Left hindlimb (tissue), 1 donor: ENCODE data around the gene PPP1R14C.

ENCODE experiments used
- DNase-seq: peaks from one replicate; pipeline ENCODE4 v3.0.0-alpha.2; 2018

PPP1R14C gene

GRCh38 chr6:150253489-150253888, 110.6 kb downstream of the PPP1R14C start:
- DNase-seq, result no peak

- no peak for DNase-seq
Measured at GRCh38 chr6:150254770-150255169, 111.9 kb downstream of the PPP1R14C start.

GRCh38 chr6:150255840-150256239, 113.0 kb downstream of the PPP1R14C start:
- DNase-seq, result no peak

DNA sequence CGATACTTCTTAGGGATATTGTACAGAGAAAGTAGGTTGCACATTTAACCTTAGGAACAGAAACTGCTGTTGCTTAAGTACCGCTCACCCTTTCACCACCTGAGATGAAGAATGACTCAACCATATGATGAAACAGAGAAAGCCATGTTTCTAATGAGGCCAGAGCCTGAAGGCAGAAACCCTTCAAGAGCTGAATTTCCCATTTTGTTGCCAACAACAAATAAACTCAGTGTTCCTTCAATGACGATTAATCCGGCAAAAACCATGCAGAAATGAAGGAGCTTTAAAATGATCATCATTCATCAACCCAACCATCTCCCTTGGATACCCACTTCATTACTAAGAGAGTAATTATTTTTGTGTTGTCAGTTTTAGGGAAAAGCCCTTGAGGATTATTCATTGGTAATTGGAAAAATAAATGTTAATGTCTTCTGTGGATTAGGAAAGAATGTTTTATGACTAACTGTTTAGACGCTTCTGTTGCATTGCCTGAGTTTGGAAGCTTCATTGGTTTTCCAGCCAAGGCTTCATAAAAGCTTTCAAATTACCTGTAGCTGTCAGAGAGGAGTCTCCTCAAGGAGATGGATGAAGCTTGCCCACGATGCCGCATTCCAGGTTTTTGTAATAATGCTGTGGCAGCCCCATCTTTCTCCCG, 113.9 kb downstream of the PPP1R14C start:
- DNase-seq, result no peak

DNA sequence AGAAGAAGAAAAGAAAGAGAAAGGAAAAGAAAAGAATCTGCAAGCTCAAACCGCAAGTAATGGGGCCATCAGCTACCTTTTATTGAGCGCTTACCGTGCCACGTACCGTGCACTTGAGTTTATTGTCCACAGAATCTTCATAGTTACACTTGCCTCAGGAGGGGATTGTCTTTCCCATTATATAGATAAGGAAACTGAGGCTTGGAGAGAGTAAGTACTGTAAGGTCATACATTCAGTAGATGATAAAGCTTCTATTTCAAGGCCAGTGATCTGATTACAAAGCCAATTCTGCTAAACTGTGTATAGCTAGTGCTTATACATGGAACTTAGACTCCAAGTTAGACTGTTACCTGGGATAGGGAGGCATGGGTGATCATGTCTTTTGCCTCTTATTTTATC, 115.5 kb downstream of the PPP1R14C start:
- no peak for DNase-seq

DNA sequence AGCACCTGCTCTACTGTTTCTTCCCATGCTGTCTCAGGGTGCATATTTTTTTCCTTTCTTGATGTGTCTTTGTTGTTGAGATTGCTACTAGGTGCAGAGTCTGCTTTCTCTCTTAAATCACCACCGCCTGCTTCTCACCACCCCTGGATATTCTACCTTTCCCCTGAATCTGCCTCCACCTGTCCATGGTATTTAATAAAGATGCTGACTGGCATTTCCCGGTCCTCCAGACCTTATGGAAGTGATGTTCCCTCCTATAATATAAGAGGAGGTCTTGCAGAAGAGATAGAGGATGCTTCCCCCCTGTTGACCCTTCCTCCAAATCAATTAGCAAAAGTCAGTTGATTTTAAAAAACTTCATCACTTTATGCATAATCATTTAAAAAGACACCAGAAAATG, 118.1 kb downstream of the PPP1R14C start:
- no peak for DNase-seq

GRCh38 chr6:150261997-150262697, 119.3 kb downstream of the PPP1R14C start:
- no peak for DNase-seq

- no peak for DNase-seq
Measured at GRCh38 chr6:150263765-150264404, 121.0 kb downstream of the PPP1R14C start.

- no peak for DNase-seq
Measured at GRCh38 chr6:150266309-150266708, 123.5 kb downstream of the PPP1R14C start.

DNA sequence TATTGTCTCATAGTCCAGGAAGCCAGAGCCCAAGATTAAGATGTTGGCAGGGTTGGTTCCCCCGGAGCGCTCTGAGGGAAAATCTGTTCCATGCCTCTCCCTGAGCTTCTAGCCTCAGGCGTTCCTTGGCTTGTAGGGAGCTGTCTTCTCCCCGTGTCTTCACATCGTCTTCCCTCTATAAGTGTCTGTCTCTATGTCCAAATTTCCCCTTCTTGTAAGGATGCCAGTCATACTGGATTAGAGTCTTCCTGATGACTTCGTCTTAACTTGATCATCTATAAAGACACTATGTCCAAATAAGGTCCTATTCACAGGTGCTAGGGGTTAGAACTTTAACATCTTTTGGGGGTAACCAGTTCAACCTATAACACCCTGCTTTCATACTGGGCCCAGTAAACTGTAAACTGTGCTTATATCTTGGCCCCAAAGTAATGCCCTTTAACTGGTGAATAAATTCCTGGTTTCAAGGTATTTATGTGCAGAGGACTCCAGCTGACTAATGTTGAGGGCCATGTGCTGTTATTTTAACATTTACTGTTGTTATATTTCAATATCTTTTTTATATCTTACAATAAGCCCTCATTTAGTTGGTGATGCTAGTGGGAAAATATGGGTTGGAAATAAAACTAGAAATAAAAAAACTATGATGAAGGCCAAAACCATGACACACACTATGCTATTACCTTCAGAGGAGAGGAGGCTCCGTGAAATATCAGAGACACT, 124.3 kb downstream of the PPP1R14C start:
- DNase-seq, result no peak

DNA sequence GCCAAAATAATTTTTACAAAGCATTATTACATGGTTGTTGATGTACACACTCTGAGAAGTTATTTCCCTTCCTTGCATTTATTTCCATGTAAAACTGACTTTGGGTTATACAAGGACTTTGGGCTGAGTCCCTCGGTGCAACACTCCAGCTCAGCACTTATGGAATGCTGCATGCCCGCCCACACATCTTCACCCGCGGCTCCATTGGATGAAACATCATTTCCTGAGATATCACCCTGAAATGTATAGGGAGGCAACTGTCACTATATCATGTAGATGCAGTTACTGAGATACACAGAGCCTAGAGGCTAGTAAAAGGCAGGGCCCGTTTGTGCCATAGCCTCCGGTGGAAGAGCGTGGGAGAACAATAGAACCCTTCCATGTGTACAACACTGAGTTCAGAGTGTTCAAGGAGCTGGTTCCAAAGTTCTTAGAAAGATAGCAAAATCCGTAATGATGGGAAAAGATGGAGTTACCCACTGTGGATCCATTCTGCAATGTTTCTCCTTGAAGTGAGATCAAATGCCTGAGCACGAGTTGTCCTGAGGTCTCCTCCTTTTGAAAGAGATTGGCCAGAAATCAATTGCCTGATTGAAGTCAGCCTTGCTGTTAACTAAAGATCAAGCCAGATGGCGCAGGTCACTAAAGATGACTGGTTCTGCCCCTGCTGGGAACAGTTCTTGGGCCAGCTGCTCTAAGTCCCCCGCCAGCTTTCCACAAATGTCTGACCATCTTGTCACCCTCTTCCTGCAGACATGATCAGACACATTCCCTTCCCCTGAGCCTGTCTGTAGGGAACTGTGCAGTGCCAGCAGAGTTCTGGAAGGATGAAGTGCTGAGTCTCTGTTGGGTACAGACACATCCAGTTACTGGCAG, 125.1 kb downstream of the PPP1R14C start:
- no peak for DNase-seq

- DNase-seq, result no peak
Measured at GRCh38 chr6:150269130-150269856, 126.4 kb downstream of the PPP1R14C start.

DNA sequence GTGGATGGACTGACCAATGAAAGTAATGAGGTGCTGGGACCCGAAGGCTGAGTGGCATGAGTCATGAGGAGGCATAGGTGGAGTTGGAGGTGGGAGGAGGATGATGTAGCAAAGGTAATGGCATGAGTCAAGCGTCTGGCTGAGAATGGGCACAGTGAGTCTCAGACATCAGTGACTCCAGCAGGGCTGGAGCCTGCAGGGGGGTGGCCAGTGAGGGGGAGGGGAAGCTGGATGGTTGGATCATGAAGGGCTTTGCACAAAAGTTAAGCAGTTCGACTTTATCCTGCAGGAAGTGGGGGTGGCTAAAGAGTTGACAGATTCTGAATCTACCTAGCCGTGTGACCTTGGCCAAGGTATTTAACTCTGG, 127.0 kb downstream of the PPP1R14C start:
- no peak for DNase-seq

DNA sequence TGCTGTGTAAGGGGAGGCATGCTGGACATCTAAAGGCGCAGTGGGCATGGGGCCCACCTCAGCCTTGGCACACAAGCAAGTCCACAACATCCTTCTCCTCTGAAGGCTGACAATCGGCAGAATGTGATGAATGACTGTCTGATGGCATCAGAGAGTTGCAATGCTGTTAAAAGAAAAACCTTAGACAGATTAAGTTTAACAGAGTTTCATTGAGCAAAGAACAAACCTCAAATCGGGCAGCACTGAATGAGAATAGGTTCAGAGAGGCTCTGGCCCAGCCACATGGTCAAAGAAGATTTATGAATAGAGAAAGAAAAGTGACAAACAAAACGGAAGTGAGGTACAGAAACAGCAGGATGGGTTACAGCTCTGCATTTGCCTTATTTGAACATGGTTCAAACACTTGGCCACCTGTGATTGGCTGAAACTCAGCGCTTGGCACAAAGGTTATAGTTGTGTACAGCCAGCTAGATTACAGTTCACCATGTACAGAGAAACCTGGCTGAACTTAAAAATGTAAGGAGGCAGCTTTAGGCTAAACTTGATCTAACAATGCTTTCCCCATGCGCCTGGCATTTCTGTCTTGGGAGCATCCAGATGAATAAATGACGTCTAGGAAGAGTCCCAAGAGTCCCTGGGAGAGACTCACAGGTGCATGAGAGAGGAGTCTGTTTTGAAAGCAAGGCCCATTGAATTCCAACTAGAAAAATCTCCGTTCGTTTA, 127.6 kb downstream of the PPP1R14C start:
- DNase-seq, result no peak

DNA sequence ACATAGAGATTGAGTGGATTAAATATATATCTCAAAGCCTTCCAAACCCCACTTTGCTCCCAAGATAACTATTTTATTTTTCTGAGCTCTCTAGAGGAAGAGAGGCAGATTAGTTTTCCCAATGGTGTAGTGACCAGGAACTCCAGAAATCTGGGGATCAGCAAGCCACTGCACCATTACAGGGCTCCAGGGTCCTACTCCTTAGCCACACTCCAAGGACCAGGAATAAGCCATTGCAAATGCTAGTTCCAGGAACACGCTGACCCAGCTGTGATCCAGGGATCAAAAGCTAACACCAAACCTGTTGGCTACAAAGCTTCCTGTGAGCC, 128.3 kb downstream of the PPP1R14C start:
- no peak for DNase-seq

DNA sequence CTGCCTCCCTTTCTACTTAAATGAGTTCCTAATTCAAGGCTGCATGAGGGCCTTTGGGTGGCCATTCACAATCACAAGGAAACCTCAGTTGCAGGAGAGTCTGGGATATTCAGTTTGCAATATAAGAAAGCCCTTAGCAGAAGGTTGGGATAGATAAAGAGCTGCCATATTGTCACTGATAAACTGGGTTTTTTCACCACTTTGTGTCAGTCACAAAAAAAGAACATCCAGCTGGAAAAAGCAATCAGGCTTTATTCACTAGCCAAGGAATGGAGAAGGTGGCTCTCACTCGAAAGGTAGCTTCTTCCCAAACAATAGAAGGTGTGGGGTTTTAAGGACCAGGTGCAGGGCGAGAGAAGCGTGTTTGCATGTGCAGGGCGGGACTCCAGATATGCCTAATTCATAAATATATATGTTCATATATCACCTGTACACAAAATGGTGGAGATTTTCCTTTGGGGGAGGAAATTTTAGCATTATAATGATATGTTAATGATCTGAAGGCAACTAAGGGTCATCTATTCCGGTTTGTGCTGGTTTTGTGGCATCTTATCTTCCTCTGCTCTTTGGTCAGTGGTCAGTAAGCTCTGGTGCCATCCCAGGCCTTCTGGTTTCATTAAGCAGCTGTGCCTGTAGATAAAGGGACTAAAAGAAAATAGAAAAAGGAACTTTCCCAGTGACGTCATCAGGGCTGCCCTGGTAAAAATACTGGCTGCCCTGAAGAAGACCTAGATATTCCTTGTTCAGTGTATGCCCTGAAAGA, 128.8 kb downstream of the PPP1R14C start:
- no peak for DNase-seq

DNA sequence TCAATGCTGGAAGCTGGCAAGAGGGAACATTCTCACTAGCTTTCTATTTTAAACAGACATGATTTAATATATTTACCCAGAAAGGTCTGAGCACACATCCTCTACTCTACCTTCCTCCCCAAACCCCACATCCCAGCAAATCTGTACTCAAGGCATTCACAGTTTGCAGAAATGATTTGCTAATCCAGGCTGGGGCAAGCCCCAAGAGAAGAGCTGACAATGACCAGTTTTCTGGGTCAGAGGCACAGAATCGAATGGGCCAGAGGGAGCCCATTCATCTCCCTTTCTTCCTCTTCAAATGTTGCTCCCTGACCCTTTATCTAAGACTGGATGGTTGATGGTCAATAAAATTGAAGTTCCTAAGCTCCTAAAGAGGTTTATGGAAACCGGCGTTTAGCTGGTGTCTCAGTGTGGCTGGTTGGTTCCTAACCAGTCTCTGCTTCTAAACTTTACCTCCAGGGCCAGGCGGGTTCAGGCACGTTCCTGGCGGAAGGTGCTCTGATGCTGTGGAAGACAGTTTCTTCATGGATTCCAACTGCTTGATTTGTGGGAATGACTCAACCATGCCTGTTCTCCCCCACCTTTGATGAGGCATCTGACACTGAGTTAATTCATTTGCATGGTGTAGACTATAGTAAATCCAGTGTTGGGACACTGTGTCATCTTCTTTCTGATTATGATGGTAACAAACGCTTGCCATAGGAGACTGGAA, 129.6 kb downstream of the PPP1R14C start:
- no peak for DNase-seq

GRCh38 chr6:150272976-150273315, 130.1 kb downstream of the PPP1R14C start:
- no peak for DNase-seq

DNA sequence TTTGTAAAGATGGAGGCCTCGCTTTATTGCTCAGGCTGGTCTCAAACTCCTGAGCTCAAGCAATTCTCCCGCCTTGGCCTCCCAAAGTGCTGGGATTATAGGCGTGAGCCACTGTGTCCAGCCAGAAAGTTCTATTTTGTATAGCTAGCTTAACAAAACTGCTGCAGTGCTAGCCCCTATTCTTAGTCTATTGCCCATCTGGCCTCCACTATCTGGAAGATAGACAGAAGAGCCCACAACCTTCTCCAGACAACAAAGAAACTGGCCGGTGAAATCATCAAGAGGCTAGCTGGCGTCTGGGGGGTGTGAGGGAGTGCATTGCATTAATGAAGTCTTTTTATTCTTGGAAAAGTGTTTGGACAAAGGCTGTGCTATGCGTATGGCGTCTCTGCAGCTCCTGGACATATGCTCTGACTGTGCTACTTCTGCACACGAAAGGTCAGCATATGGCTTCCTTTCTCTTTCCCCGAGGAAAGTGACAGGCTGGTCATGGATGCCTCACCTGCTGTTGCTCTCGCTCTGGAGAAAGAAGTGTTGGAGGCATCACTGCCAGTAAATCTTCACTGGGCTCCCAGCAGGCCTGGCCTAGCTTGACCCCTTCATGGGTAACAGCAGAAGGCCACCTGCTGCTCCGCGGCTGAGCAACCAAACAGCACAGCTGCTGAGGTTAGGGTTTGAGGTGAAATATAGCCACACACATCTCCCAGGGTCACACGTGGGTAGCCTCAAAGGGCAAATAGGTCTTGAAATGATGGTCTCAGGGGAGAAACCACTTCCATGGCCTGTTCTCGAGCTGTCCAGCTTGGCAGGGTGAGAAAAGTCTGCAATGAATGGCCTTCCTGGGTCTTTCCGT, 130.8 kb downstream of the PPP1R14C start:
- no peak for DNase-seq
